ENCODE results near the gene TMEM134.
"Not testable (repeated sequence)": the region's sequence is repeated elsewhere in the genome, so short reads cannot be mapped to it uniquely, and the experiment has no call there.

TMEM134 gene

DNA sequence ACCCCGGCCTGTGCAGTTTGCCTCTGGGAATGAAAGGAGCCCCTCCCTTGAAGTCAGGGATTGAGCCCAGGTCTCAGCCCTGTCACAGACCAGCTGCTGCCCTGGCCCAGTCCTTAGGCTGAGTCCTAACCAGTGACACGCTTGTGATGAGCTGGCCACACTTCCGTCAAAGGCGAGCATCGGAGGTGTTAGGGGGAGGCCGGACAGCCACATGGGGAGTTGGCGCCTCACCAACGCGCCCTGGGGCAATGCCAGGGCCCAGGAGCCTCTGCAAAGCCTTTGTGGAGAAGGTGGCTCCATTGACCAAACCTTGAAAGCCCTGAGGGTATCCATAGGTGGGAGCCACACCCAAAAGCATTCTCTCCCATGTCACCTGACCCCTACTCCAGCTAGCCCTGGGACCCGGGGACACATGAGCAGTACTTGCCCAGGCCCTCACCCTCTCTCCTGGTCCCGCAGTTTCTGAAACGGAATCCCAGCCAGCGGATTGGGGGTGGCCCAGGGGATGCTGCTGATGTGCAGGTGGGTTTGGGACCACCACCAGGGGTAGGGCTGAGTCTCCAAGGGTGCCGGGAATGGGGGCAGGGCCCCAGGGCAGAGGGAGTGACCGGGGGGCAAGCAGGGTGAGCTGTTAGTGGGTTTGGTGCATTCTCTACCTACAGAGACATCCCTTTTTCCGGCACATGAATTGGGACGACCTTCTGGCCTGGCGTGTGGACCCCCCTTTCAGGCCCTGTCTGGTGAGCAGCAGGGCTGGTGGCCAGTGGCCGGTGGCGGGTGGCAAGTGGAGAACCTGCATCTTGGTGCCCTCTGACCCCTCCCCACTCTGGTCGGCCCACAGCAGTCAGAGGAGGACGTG lies 35.3 kb downstream of the TMEM134 start:
- Histone ChIP-seq H3K4me3 (ENCODE audit: low read depth, low read length) (no peak overlapping the region), H3K79me2 (ENCODE audit: control insufficient read depth, insufficient read depth, low read length, unreplicated experiment) (peaks cover 12% of the 10 kb centered on the region), H3K4me1 (ENCODE audit: control insufficient read depth, insufficient read depth, low read length, unreplicated experiment) (peaks cover 8% of the 10 kb centered on the region), H2AFZ (ENCODE audit: low read length, unreplicated experiment) (no peak overlapping the region), H3K27ac (ENCODE audit: low read depth, low read length) (no peak overlapping the region), H3K27me3 (ENCODE audit: insufficient read depth, low read length) (no peaks in the 10 kb centered on the region), H3K36me3 (ENCODE audit: insufficient read depth, low read length) (no peaks in the 10 kb centered on the region)

DNA sequence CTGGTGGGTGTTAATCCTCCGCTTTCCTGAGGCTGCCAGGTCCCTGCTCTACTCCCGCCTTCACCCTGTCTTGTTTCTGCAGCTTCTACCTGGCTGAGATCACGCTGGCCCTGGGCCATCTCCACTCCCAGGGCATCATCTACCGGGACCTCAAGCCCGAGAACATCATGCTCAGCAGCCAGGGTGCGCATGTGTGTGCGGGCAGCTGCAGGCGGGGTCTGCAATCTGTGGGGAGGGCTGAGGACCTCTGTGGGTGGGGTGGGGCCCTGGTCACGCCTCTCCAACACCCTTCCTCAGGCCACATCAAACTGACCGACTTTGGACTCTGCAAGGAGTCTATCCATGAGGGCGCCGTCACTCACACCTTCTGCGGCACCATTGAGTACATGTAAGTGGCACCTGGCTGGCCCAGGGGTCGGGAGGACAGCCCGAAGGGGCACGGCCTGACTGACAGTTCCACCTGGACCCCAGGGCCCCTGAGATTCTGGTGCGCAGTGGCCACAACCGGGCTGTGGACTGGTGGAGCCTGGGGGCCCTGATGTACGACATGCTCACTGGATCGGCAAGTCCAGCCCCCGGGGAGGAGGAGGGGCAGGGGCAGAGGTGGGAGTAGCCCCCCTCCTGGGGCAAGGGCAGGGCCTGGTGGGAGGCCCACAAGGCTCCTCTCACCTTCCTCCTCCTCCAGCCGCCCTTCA lies 36.2 kb downstream of the TMEM134 start:
- H3K27ac ChIP-seq (ENCODE audit: low read depth, low read length): no peak overlapping the region
- peaks cover 8% of the 10 kb centered on the region for H3K4me1 ChIP-seq (ENCODE audit: control insufficient read depth, insufficient read depth, low read length, unreplicated experiment)
- H3K36me3 ChIP-seq (ENCODE audit: insufficient read depth, low read length): no peaks in the 10 kb centered on the region

DNA sequence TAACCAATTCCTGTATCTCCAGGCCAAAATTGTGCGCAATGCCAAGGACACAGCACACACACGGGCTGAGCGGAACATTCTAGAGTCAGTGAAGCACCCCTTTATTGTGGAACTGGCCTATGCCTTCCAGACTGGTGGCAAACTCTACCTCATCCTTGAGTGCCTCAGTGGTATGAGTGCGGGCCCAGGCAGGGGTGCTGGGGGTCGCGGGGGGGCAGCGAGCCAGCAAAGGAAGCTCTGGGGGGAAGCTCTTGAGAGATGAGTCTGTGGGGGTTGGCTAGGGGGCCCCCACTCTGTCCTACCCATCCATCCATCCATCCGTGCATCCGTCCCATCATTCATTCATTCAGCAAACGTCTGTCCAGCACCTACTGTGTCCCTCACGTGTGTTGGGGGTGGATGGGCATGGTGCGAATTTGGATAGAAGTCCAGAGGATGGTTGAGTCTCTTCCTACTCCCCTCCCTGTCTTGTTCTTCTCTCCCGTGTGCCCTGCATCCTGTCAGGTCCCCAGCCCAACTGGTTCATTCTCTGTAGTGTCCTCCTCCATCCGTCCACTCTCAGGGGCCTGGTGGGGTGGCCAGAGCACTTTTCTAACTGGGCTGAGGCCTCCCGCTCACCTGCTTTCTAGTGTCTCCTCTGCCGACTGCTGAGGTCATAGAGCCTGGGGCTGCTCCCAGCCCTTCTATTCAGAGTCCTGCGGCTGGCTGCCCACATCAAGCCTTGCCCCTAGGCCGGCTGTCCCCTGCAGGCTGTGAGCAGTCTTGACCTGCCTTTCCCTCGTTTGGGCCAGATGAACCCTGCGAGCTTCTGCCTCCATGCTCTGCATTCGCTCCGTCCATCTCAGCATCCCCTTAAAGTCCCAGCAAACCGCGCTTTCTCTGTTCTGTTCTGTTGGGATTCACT lies 37.5 kb downstream of the TMEM134 start:
- Histone ChIP-seq H3K4me3 (ENCODE audit: low read depth, low read length) (no peak overlapping the region), H3K36me3 (ENCODE audit: insufficient read depth, low read length) (no peaks in the 10 kb centered on the region), H3K79me2 (ENCODE audit: control insufficient read depth, insufficient read depth, low read length, unreplicated experiment) (peaks cover 16% of the 10 kb centered on the region), H2AFZ (ENCODE audit: low read length, unreplicated experiment) (no peak overlapping the region), H3K27me3 (ENCODE audit: insufficient read depth, low read length) (no peaks in the 10 kb centered on the region), H3K27ac (ENCODE audit: low read depth, low read length) (no peak overlapping the region), H3K4me1 (ENCODE audit: control insufficient read depth, insufficient read depth, low read length, unreplicated experiment) (peaks cover 8% of the 10 kb centered on the region)

More for the DNA sequence above, 36.2 kb downstream of the TMEM134 start:
- Histone ChIP-seq H3K4me3 (ENCODE audit: low read depth, low read length) (no peak overlapping the region), H2AFZ (ENCODE audit: low read length, unreplicated experiment) (no peak overlapping the region), H3K79me2 (ENCODE audit: control insufficient read depth, insufficient read depth, low read length, unreplicated experiment) (peaks cover 16% of the 10 kb centered on the region), H3K27me3 (ENCODE audit: insufficient read depth, low read length) (no peaks in the 10 kb centered on the region)

DNA sequence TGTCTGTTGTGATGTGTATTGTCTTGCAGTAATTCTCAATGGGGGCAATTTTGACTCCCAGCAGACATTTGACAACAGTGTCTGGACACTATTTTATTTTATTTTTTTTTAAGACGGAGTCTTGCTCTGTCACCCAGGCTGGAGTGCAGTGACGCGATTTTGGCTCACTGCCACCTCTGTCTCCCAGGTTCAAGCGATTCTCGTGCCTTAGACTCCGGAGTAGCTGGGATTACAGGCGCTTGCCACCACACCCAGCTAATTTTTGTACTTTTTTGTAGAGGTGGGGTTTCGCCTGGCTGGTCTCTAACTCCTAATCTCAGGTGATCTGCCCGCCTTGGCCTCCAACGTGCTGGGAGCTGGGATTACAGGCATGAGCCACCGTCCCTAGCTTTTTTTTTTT lies 39.3 kb downstream of the TMEM134 start:
- Histone ChIP-seq H3K27ac (ENCODE audit: low read depth, low read length) (no peak overlapping the region), H3K36me3 (ENCODE audit: insufficient read depth, low read length) (no peaks in the 10 kb centered on the region), H3K27me3 (ENCODE audit: insufficient read depth, low read length) (no peaks in the 10 kb centered on the region), H2AFZ (ENCODE audit: low read length, unreplicated experiment) (no peak overlapping the region), H3K4me3 (ENCODE audit: low read depth, low read length) (peak overlapping the region; percentile 88), H3K79me2 (ENCODE audit: control insufficient read depth, insufficient read depth, low read length, unreplicated experiment) (peaks cover 16% of the 10 kb centered on the region), H3K4me1 (ENCODE audit: control insufficient read depth, insufficient read depth, low read length, unreplicated experiment) (peaks cover 8% of the 10 kb centered on the region)

DNA sequence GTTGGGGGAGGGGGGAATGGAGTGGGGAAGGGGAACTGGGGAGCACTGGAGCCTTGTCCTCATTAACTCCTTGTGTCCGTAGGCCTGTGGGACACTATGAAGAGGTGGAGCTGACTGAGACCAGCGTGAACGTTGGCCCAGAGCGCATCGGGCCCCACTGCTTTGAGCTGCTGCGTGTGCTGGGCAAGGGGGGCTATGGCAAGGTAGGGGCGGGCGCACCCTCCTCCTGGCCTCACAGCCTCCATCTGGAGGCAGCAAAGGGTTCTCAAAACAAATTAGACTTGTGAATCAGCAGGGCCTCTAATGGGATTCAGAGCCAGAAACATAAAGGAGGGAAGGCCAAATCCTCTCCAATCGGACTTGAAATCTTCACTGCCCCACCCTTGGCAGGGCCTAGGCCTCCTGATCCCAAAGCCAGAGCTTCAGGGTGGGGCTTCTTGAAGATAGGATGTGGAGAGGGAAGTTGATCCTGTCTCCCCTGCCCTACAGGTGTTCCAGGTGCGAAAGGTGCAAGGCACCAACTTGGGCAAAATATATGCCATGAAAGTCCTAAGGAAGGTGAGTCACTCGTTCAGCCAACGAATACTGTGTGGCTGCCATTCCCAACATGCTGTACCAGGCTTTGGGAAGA lies 39.9 kb downstream of the TMEM134 start:
- Histone ChIP-seq H3K27me3 (ENCODE audit: insufficient read depth, low read length) (no peaks in the 10 kb centered on the region), H2AFZ (ENCODE audit: low read length, unreplicated experiment) (no peak overlapping the region), H3K4me1 (ENCODE audit: control insufficient read depth, insufficient read depth, low read length, unreplicated experiment) (peaks cover 8% of the 10 kb centered on the region), H3K27ac (ENCODE audit: low read depth, low read length) (peak overlapping the region; percentile 13; the same call in 1 of the 2 replicates), H3K79me2 (ENCODE audit: control insufficient read depth, insufficient read depth, low read length, unreplicated experiment) (peaks cover 16% of the 10 kb centered on the region), H3K36me3 (ENCODE audit: insufficient read depth, low read length) (no peaks in the 10 kb centered on the region), H3K4me3 (ENCODE audit: low read depth, low read length) (peak overlapping the region; percentile 88)

DNA sequence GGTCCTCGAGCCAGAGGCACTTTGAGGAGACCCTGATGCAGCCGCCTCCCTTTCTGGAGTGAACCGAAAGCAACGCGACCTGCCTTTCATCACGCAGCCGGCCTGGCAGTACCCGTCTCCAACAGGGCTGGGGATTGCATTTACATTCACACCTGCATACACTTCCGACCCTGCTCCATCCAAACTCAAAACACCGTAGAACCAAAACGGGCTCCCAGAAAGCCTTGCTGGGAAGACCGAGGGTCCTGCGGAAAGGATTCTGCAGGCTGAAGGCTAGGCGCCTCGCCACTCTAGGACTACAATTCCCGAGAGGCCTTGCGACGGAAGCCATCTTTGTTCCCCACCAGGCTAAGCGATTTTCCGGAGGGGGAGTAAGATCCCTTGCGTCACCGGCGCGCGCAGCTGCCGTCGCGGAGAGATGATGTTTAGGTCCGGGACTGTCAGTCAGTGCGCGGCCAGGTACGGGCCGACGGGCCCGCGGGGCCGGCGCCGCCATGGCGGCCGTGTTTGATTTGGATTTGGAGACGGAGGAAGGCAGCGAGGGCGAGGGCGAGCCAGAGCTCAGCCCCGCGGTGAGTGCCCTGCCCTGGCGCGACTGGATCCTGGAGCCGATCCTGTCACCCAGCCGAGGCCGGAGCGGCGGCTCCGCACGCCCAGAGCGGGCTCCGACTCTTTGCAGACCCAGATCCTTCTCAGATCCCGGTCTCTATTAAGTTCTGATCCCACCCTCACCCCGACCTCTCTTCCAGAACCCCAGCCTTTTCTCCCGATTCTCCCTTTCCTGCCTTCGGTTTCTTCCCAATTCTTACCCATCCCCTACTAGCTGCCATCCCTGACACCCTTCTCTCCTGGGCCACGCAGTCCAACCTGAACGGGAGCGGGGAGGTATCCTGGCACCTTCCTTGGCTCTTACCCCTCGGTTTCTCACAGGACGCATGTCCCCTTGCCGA lies 40.7 kb downstream of the TMEM134 start, which contains the start of gene RPS6KB2:
RPS6KB2 (plus strand) TSS at position 443 of the 950 bp plus-strand sequence; CDS start at position 495, 52 bp downstream.
- Histone ChIP-seq H3K4me1 (ENCODE audit: control insufficient read depth, insufficient read depth, low read length, unreplicated experiment) (peaks cover 8% of the 10 kb centered on the region), H2AFZ (ENCODE audit: low read length, unreplicated experiment) (peak within 1 kb of the TSS; percentile 89), H3K27me3 (ENCODE audit: insufficient read depth, low read length) (no peaks in the 10 kb centered on the region), H3K27ac (ENCODE audit: low read depth, low read length) (peak within 1 kb of the TSS; percentile 13), H3K79me2 (ENCODE audit: control insufficient read depth, insufficient read depth, low read length, unreplicated experiment) (peaks cover 16% of the 10 kb centered on the region), H3K4me3 (ENCODE audit: low read depth, low read length) (peak within 1 kb of the TSS; percentile 88), H3K36me3 (ENCODE audit: insufficient read depth, low read length) (no peaks in the 10 kb centered on the region)

DNA sequence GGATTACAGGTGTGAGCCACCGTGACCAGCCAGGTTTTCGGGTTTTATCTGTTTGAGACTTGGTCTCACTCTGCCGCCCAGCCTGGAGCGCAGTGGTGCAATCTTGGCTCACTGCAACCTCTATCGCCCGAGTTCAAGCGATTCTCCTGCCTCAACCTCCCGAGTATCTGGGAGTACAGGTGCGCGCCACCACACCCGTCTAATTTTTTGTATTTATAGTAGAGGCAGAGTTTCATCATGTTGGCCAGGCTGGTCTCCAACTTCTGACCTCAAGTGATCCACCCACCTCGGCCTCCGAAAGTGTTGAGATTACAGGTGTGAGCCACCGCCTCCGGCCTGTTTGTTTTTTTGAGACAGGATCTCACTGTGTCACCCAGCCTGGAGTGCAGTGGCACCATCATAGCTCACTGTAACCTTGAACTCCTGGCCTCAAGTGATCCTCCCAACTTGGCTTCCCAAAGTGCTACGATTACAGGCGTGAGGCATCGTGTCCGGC lies 41.6 kb downstream of the TMEM134 start:
- Histone ChIP-seq H3K79me2 (ENCODE audit: control insufficient read depth, insufficient read depth, low read length, unreplicated experiment) (peaks cover 16% of the 10 kb centered on the region), H2AFZ (ENCODE audit: low read length, unreplicated experiment) (peak overlapping the region; percentile 89), H3K4me3 (ENCODE audit: low read depth, low read length) (peak overlapping the region; percentile 88)
- H3K27me3 ChIP-seq (ENCODE audit: insufficient read depth, low read length); H3K36me3 ChIP-seq (ENCODE audit: insufficient read depth, low read length); H3K4me1 ChIP-seq (ENCODE audit: control insufficient read depth, insufficient read depth, low read length, unreplicated experiment); H3K27ac ChIP-seq (ENCODE audit: low read depth, low read length): not testable (repeated sequence)

DNA sequence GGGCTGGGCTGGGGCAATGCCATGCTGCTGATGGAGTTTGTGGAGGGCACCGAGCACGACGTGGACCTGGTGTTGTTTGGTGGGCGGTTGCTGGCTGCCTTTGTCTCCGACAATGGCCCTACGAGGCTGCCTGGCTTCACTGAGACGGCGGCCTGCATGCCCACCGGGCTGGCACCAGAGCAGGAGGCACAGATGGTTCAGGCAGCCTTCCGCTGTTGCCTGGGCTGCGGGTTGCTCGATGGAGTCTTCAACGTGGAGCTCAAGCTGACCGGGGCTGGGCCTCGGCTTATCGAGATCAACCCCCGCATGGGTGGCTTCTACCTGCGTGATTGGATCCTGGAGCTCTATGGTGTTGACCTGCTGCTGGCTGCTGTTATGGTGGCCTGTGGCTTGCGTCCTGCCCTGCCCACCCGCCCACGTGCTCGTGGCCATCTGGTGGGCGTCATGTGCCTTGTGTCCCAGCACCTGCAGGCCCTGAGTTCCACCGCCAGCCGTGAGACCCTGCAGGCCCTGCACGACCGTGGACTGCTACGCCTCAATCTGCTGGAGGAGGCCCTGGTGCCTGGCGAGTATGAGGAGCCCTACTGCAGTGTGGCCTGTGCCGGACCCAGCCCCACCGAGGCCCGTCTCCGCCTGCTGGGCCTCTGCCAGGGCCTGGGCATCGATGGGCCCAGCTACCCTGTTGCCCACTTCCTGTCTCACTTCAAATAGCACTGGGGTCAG lies 45.0 kb downstream of the TMEM134 start:
- Histone ChIP-seq H3K79me2 (ENCODE audit: control insufficient read depth, insufficient read depth, low read length, unreplicated experiment) (peaks cover 7% of the 10 kb centered on the region), H2AFZ (ENCODE audit: low read length, unreplicated experiment) (no peak overlapping the region), H3K4me3 (ENCODE audit: low read depth, low read length) (no peak overlapping the region), H3K27me3 (ENCODE audit: insufficient read depth, low read length) (no peaks in the 10 kb centered on the region), H3K27ac (ENCODE audit: low read depth, low read length) (no peak overlapping the region), H3K4me1 (ENCODE audit: control insufficient read depth, insufficient read depth, low read length, unreplicated experiment) (peaks cover 8% of the 10 kb centered on the region), H3K36me3 (ENCODE audit: insufficient read depth, low read length) (no peaks in the 10 kb centered on the region)

DNA sequence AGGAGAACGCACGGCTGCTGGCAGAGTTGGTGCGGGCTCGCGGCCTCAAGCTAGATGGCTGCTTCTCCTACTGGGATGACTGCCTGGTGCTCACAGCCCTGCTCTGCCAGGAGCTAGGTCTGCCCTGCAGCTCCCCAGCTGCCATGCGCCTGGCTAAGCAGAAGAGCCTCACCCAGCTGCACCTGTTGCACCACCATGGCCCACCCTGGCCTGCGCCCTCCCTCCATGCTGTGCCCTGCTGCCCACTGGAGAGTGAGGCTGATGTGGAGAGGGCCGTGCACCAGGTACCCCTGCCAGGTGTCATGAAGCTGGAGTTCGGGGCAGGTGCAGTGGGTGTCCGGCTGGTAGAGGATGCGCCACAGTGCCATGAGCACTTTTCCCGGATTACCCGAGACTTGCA lies 45.6 kb downstream of the TMEM134 start:
- Histone ChIP-seq H3K27ac (ENCODE audit: low read depth, low read length) (no peak overlapping the region), H3K79me2 (ENCODE audit: control insufficient read depth, insufficient read depth, low read length, unreplicated experiment) (peaks cover under 1% of the 10 kb centered on the region), H3K4me3 (ENCODE audit: low read depth, low read length) (no peak overlapping the region), H3K36me3 (ENCODE audit: insufficient read depth, low read length) (no peaks in the 10 kb centered on the region), H2AFZ (ENCODE audit: low read length, unreplicated experiment) (no peak overlapping the region), H3K4me1 (ENCODE audit: control insufficient read depth, insufficient read depth, low read length, unreplicated experiment) (peaks cover 7% of the 10 kb centered on the region), H3K27me3 (ENCODE audit: insufficient read depth, low read length) (no peaks in the 10 kb centered on the region)
